H9 (cell line): Measurements from ENCODE around the gene FHIP1B. TPM values are rescaled to one million over a fixed set of nuclear protein-coding genes. Genes with fewer than 3 reads are reported as not detected.

Experiments used
- DNase-seq: peaks from one replicate; pipeline ENCODE4 v3.0.0-alpha.2; 2017
- H2AFZ ChIP-seq: one replicate; pipeline ENCODE4 v1.6.1; 2013; ENCODE audit warnings: mild to moderate bottlenecking, low read length, control low read depth, moderate library complexity
- H2AK5ac ChIP-seq: 2 replicates; pipeline ENCODE4 v1.6.1; 2013; ENCODE audit warnings: low read length, control low read depth, mixed read lengths; ENCODE audit not compliant: insufficient read length
- H2BK120ac ChIP-seq: one replicate; pipeline ENCODE4 v1.6.1; 2013; ENCODE audit warnings: low read depth, mild to moderate bottlenecking, low read length, control low read depth, inconsistent platforms; ENCODE audit not compliant: poor library complexity, severe bottlenecking
- H2BK12ac ChIP-seq: 2 replicates; pipeline ENCODE4 v1.6.1; 2013; ENCODE audit warnings: low read length, control low read depth, mixed read lengths, low read depth; ENCODE audit not compliant: insufficient read length
- H2BK15ac ChIP-seq: 2 replicates; pipeline ENCODE4 v1.6.1; 2013; ENCODE audit warnings: low read depth, low read length, control low read depth
- H2BK20ac ChIP-seq: one replicate; pipeline ENCODE4 v1.6.1; 2013; ENCODE audit warnings: low read depth, mild to moderate bottlenecking, low read length, control low read depth, inconsistent platforms; ENCODE audit not compliant: poor library complexity, severe bottlenecking
- H2BK5ac ChIP-seq: 2 replicates; pipeline ENCODE4 v1.6.1; 2013; ENCODE audit warnings: low read length, control low read depth, mixed read lengths; ENCODE audit not compliant: insufficient read length
- H3K14ac ChIP-seq: 2 replicates; pipeline ENCODE4 v1.6.1; 2013; ENCODE audit warnings: low read length, control low read depth; ENCODE audit not compliant: insufficient read depth
- H3K18ac ChIP-seq: 2 replicates; pipeline ENCODE4 v1.6.1; 2013; ENCODE audit warnings: low read depth, mild to moderate bottlenecking, mixed read lengths, low read length, control low read depth; ENCODE audit not compliant: insufficient read length
- H3K23ac ChIP-seq: 2 replicates; pipeline ENCODE4 v1.6.1; 2013; ENCODE audit warnings: low read length, control low read depth, mixed read lengths, low read depth; ENCODE audit not compliant: insufficient read length
- H3K23me2 ChIP-seq: 2 replicates; pipeline ENCODE4 v1.6.1; 2013; ENCODE audit warnings: low read depth, mild to moderate bottlenecking, mixed read lengths, low read length, control low read depth; ENCODE audit not compliant: insufficient read length, poor library complexity, severe bottlenecking
- H3K27ac ChIP-seq: 2 replicates; pipeline ENCODE4 v1.5.1; 2013; ENCODE audit warnings: low read length, control low read depth, mixed read lengths, low read depth; ENCODE audit not compliant: insufficient read length
- H3K27me3 ChIP-seq: 2 replicates; pipeline ENCODE4 v1.6.1; 2013; ENCODE audit warnings: low read length, control low read depth, inconsistent platforms; ENCODE audit not compliant: insufficient read depth
- H3K4ac ChIP-seq: 2 replicates; pipeline ENCODE4 v1.6.1; 2013; ENCODE audit warnings: low read depth, mild to moderate bottlenecking, control low read depth, inconsistent platforms, low read length, moderate library complexity
- H3K4me1 ChIP-seq: 2 replicates; pipeline ENCODE4 v1.6.1; 2013; ENCODE audit warnings: low read length, control low read depth, inconsistent platforms; ENCODE audit not compliant: insufficient read depth
- H3K4me2 ChIP-seq: 2 replicates; pipeline ENCODE4 v1.6.1; 2013; ENCODE audit warnings: low read length, control low read depth, mixed read lengths; ENCODE audit not compliant: insufficient read length, insufficient read depth
- H3K56ac ChIP-seq: 2 replicates; pipeline ENCODE4 v1.6.1; 2013; ENCODE audit warnings: low read depth, mild to moderate bottlenecking, mixed read lengths, low read length, control low read depth; ENCODE audit not compliant: insufficient read length
- H3K79me1 ChIP-seq: 2 replicates; pipeline ENCODE4 v1.6.1; 2013; ENCODE audit warnings: low read depth, mild to moderate bottlenecking, moderate library complexity, low read length, control low read depth, inconsistent platforms; ENCODE audit not compliant: insufficient read depth, poor library complexity, severe bottlenecking
- H3K79me2 ChIP-seq: 2 replicates; pipeline ENCODE4 v1.6.1; 2013; ENCODE audit warnings: low read length, control low read depth, inconsistent platforms; ENCODE audit not compliant: insufficient read depth
- H3K9ac ChIP-seq: 2 replicates; pipeline ENCODE4 v1.6.1; 2013; ENCODE audit warnings: low read length, control low read depth, mixed read lengths; ENCODE audit not compliant: insufficient read length; ENCODE audit errors: extremely low read depth
- H3K9me3 ChIP-seq: one replicate; pipeline ENCODE4 v1.6.1; 2013; ENCODE audit warnings: low read depth, low read length, inconsistent platforms; ENCODE audit not compliant: control insufficient read depth
- H3T11ph ChIP-seq: one replicate; pipeline ENCODE4 v1.6.1; 2013; ENCODE audit warnings: mild to moderate bottlenecking, low read length, control low read depth, inconsistent platforms
- H4K20me1 ChIP-seq: one replicate; pipeline ENCODE4 v1.6.1; 2013; ENCODE audit not compliant: control insufficient read depth, insufficient read length, insufficient read depth
- H4K5ac ChIP-seq: 2 replicates; pipeline ENCODE4 v1.6.1; 2013; ENCODE audit warnings: low read depth, mild to moderate bottlenecking, mixed read lengths, low read length, control low read depth; ENCODE audit not compliant: insufficient read length
- H4K8ac ChIP-seq: replicated peaks from 2 replicates; pipeline ENCODE4 v1.6.1; 2013; ENCODE audit warnings: low read length, control low read depth, mixed read lengths, low read depth; ENCODE audit not compliant: insufficient read length
- H4K91ac ChIP-seq: 2 replicates; pipeline ENCODE4 v1.6.1; 2013; ENCODE audit warnings: low read depth, mild to moderate bottlenecking, moderate library complexity, mixed read lengths, low read length, control low read depth; ENCODE audit not compliant: insufficient read length
- H3K27ac Mint-ChIP-seq, 3 experiments: 2 replicates in 2 of 3; 3 replicates in 1 of 3; pipeline ENCODE4 v1.8.0; 2020 to 2021; ENCODE audit warnings: mixed read lengths in 3 of 3, mild to moderate bottlenecking in 1 of 3, moderate library complexity in 1 of 3
- H3K27me3 Mint-ChIP-seq: 2 replicates; pipeline ENCODE4 v1.8.0; 2021; ENCODE audit warnings: low read depth, mild to moderate bottlenecking, moderate library complexity, mixed read lengths
- H3K36me3 Mint-ChIP-seq, 3 experiments: 2 replicates in 2 of 3; 3 replicates in 1 of 3; pipeline ENCODE4 v1.8.0; 2020 to 2021; ENCODE audit warnings: low read depth in 3 of 3, mixed read lengths in 3 of 3; ENCODE audit not compliant: insufficient read depth in 1 of 3
- H3K4me1 Mint-ChIP-seq, 2 experiments: 2 replicates each; pipeline ENCODE4 v1.8.0; 2020; ENCODE audit warnings: mixed read lengths in 2 of 2
- H3K4me3 Mint-ChIP-seq, 2 experiments: 2 replicates in 1 of 2; 3 replicates in 1 of 2; pipeline ENCODE4 v1.8.0; 2020 to 2021; ENCODE audit warnings: mild to moderate bottlenecking in 2 of 2, mixed read lengths in 2 of 2, moderate library complexity in 1 of 2
- H3K9me3 Mint-ChIP-seq, 2 experiments: 2 replicates in 1 of 2; 3 replicates in 1 of 2; pipeline ENCODE4 v1.8.0; 2020; ENCODE audit warnings: mild to moderate bottlenecking in 2 of 2, mixed read lengths in 2 of 2, moderate library complexity in 1 of 2
- WGBS: extraction: QIAGEN DNeasy Blood & Tissue Kit; methylation state at CpG from one replicate; pipeline ENCODE4 v1.1.7; 2013; ENCODE audit warnings: missing lambda C conversion rate, low lambda C conversion rate, mixed read lengths; ENCODE audit not compliant: insufficient read length; ENCODE audit errors: extremely low coverage; 5-methylcytosine and 5-hydroxymethylcytosine counted together
- total RNA-seq: library from RNA; stranded (reverse); gene quantifications from 2 replicates; pipeline ENCODE4 v1.2.1, GENCODE V29; 2021
- TF ChIP-seq, protein P1 (sequence below): fragments of 200-600 bp; sonication (generic); conservative IDR thresholded peaks from 3 replicates; pipeline ENCODE4 v1.8.0; 2021; ENCODE audit warnings: antibody characterized with exemption, mild to moderate bottlenecking

Gene FHIP1B
- total RNA-seq, 1 experiment from 2014 or later = 28.5 TPM

DNA sequence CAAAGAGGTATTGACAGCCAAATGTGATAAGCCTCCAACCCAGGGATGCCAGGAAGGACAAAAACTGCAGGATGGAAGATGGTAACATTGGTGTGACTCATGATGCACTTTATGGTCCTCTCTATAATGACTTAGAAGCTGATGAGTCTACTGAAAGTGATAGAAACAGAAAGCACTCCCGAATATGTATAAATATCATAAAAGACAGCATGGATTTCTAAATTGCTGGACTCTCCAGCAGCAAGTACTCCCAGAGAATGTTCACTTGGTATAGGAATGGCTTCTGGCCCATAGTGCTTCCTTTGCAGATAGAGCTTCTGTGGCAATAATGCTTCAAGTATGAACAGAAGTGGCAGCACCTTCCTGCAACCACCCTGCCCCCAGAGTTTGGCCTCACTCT lies 64.2 kb downstream of the FHIP1B start, which contains the start of gene OR52B2:
OR52B2 (minus strand) TSS at position 101 of the 400 bp plus-strand sequence; CDS start at position 101, 0 bp downstream.
- Histone ChIP-seq H3K4me1 (peaks cover 2% of the 10 kb centered on the region; the same call in 1 of the 2 replicates), H3K27me3 (no peaks in the 10 kb centered on the region), H3K27ac (no peak within 1 kb of the TSS), H4K20me1 (no peaks in the 10 kb centered on the region), H3K9ac (no peak within 1 kb of the TSS), H3K4ac (no peak within 1 kb of the TSS), H3K23ac (no peak within 1 kb of the TSS), H3K23me2 (no peaks in the 10 kb centered on the region), H3K79me2 (no peaks in the 10 kb centered on the region), H2AFZ (no peak within 1 kb of the TSS), H2BK20ac (no peak within 1 kb of the TSS), H2BK15ac (no peak within 1 kb of the TSS), H2AK5ac (no peak within 1 kb of the TSS), H2BK12ac (no peak within 1 kb of the TSS), H3T11ph (no peak within 1 kb of the TSS), H3K4me2 (no peak within 1 kb of the TSS), H4K8ac (no peak within 1 kb of the TSS), H3K9me3 (no peaks in the 10 kb centered on the region), H3K56ac (no peak within 1 kb of the TSS), H2BK120ac (no peak within 1 kb of the TSS), H3K18ac (no peak within 1 kb of the TSS), H3K14ac (no peak within 1 kb of the TSS), H3K79me1 (no peaks in the 10 kb centered on the region), H4K91ac (no peak within 1 kb of the TSS), H4K5ac (no peak within 1 kb of the TSS), H2BK5ac (no peak within 1 kb of the TSS)
- Mint-ChIP-seq H3K27ac (peak within 1 kb of the TSS in 1 of 3 experiments; percentile 68; a peak in 3 of 7 replicates), H3K27me3 (peaks cover 6% of the 10 kb centered on the region), H3K36me3 (0 out of 7 replicates have a peak, but pooled peaks cover 0 to 2% (median 0%) of the 10 kb centered on the region in 3 experiments), H3K4me1 (peaks cover 11 to 12% of the 10 kb centered on the region in 2 experiments), H3K9me3 (peaks cover 4 to 5% of the 10 kb centered on the region in 2 experiments; a peak in 4 of 5 replicates), H3K4me3 (no peak within 1 kb of the TSS)
- TF ChIP-seq, protein P1, sequence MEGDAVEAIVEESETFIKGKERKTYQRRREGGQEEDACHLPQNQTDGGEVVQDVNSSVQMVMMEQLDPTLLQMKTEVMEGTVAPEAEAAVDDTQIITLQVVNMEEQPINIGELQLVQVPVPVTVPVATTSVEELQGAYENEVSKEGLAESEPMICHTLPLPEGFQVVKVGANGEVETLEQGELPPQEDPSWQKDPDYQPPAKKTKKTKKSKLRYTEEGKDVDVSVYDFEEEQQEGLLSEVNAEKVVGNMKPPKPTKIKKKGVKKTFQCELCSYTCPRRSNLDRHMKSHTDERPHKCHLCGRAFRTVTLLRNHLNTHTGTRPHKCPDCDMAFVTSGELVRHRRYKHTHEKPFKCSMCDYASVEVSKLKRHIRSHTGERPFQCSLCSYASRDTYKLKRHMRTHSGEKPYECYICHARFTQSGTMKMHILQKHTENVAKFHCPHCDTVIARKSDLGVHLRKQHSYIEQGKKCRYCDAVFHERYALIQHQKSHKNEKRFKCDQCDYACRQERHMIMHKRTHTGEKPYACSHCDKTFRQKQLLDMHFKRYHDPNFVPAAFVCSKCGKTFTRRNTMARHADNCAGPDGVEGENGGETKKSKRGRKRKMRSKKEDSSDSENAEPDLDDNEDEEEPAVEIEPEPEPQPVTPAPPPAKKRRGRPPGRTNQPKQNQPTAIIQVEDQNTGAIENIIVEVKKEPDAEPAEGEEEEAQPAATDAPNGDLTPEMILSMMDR = no peak
- DNase-seq = no peak
- WGBS = no CpG with 5 or more reads among the region's 1 CpG

Other genes with a start within 250 kb of the FHIP1B start
- not detected in 2 replicates for gene OR52L1, start 247.7 kb downstream of the FHIP1B start, total RNA-seq
- not detected in 2 replicates for gene OR56A4, start 227.7 kb downstream of the FHIP1B start, total RNA-seq
- 0.07 TPM in 2 replicates for gene OR56A1, start 203.9 kb downstream of the FHIP1B start, total RNA-seq
- gene OR56B4, start 127.0 kb downstream of the FHIP1B start, total RNA-seq = not detected in 2 replicates
- gene OR52B2, start 64.3 kb downstream of the FHIP1B start, total RNA-seq = not detected in 2 replicates
- gene OR52W1, start 35.4 kb downstream of the FHIP1B start, total RNA-seq = not detected in 2 replicates
- not detected in 2 replicates for gene C11orf42, start 29.1 kb downstream of the FHIP1B start, total RNA-seq
- gene CNGA4, start 4.5 kb upstream of the FHIP1B start, total RNA-seq = 0.11 and 0.20 TPM in 2 replicates
- gene CCKBR, start 25.2 kb upstream of the FHIP1B start, total RNA-seq = 10.6 and 10.9 TPM in 2 replicates
- gene CAVIN3, start 85.9 kb upstream of the FHIP1B start, total RNA-seq = 56.7 and 60.0 TPM in 2 replicates
- gene SMPD1, start 155.8 kb upstream of the FHIP1B start, total RNA-seq = 4.5 and 5.3 TPM in 2 replicates
- gene APBB1, start 184.5 kb upstream of the FHIP1B start, total RNA-seq = 34.8 and 37.0 TPM in 2 replicates
- gene HPX, start 206.4 kb upstream of the FHIP1B start, total RNA-seq = 1.0 and 1.2 TPM in 2 replicates
- gene TRIM3, start 239.3 kb upstream of the FHIP1B start, total RNA-seq = 12.3 and 14.4 TPM in 2 replicates
- 50.4 and 55.1 TPM in 2 replicates for gene ARFIP2, start 246.7 kb upstream of the FHIP1B start, total RNA-seq
- gene TIMM10B, start 246.9 kb upstream of the FHIP1B start, total RNA-seq = 49.9 and 50.3 TPM in 2 replicates